HepG2 (cell line): ENCODE results near the gene CALML6. TPM values are rescaled to one million over a fixed set of nuclear protein-coding genes. Genes with fewer than 3 reads are reported as not detected.

Experiments used
- ARID5B ChIP-seq: IDR thresholded peaks from 2 replicates; pipeline ENCODE4 v1.4.0; 2020; ENCODE audit warnings: mild to moderate bottlenecking, missing genetic modification reagents
- BORCS8-MEF2B ChIP-seq: sonication (generic); formaldehyde crosslinking; IDR thresholded peaks from 2 replicates; pipeline ENCODE4 v1.8.0; 2022; ENCODE audit warnings: mild to moderate bottlenecking, missing genetic modification reagents
- CCDC6 ChIP-seq: sonication (generic); formaldehyde crosslinking; IDR thresholded peaks from 2 replicates; pipeline ENCODE4 v1.8.1; 2022; ENCODE audit warnings: mild to moderate bottlenecking, missing genetic modification reagents, moderate library complexity
- FOSL1 ChIP-seq: sonication (generic); formaldehyde crosslinking; IDR thresholded peaks from 2 replicates; pipeline ENCODE4 v1.9.0; 2021; ENCODE audit warnings: missing genetic modification reagents, borderline replicate concordance
- FOXJ3 ChIP-seq: sonication (generic); formaldehyde crosslinking; IDR thresholded peaks from 2 replicates; pipeline ENCODE4 v1.4.0; 2020; ENCODE audit warnings: missing genetic modification reagents, mild to moderate bottlenecking, borderline replicate concordance
- GMEB1 ChIP-seq: sonication (generic); formaldehyde crosslinking; IDR thresholded peaks from 2 replicates; pipeline ENCODE4 v1.5.1; 2020; ENCODE audit warnings: missing genetic modification reagents, mild to moderate bottlenecking, borderline replicate concordance
- LCORL ChIP-seq, 2 experiments: fragments of 450-650 bp in 1 of 2; sonication (generic) in 1 of 2; formaldehyde crosslinking in 1 of 2; IDR thresholded peaks; 2 replicates each; pipeline versions ENCODE4 v1.5.0 to v1.6.1; 2017 to 2020; ENCODE audit warnings: antibody characterized with exemption in 1 of 2, missing genetic modification reagents in 1 of 2
- POGK ChIP-seq: sonication (generic); formaldehyde crosslinking; conservative IDR thresholded peaks from 2 replicates; pipeline ENCODE4 v1.8.0; 2022; ENCODE audit warnings: mild to moderate bottlenecking, moderate library complexity, missing genetic modification reagents
- RFXANK ChIP-seq: IDR thresholded peaks from 2 replicates; pipeline ENCODE4 v1.6.1; 2016
- RFXAP ChIP-seq: sonication (generic); formaldehyde crosslinking; IDR thresholded peaks from 2 replicates; pipeline ENCODE4 v1.4.0; 2020; ENCODE audit warnings: missing genetic modification reagents, borderline replicate concordance
- SMARCC2 ChIP-seq: fragments of 450-650 bp; IDR thresholded peaks from 2 replicates; pipeline ENCODE4 v1.6.1; 2017; ENCODE audit warnings: antibody characterized with exemption, mild to moderate bottlenecking
- THAP8 ChIP-seq: sonication (generic); formaldehyde crosslinking; IDR thresholded peaks from 2 replicates; pipeline ENCODE4 v1.5.1; 2020; ENCODE audit warnings: missing genetic modification reagents, mild to moderate bottlenecking, borderline replicate concordance
- ZNF20 ChIP-seq: sonication (generic); formaldehyde crosslinking; IDR thresholded peaks from 2 replicates; pipeline ENCODE4 v1.4.0; 2020; ENCODE audit warnings: mild to moderate bottlenecking, moderate library complexity, missing genetic modification reagents
- ZNF382 ChIP-seq: sonication (generic); formaldehyde crosslinking; IDR thresholded peaks from 2 replicates; pipeline ENCODE4 v1.5.0; 2020; ENCODE audit warnings: missing genetic modification reagents, mild to moderate bottlenecking, borderline replicate concordance
- ZNF580 ChIP-seq: IDR thresholded peaks from 2 replicates; pipeline ENCODE4 v1.6.1; 2016; ENCODE audit warnings: low read depth, borderline replicate concordance
- polyA plus RNA-seq, 8 experiments: library from polyadenylated mRNA; depleted of rRNA in 3 of 8; stranded (reverse) in 7 of 8; unstranded in 1 of 8; fragments of >200 nt; fragmentation: Illumina TruSeq in 4 of 8; extraction: Trizol in 4 of 8; gene quantifications; 2 replicates each; pipeline versions ENCODE4 v1.2.1 to v1.2.3, GENCODE V29; 2011 to 2016; ENCODE audit warnings: low read depth in 4 of 8, missing spikeins in 1 of 8, mixed read lengths in 1 of 8; ENCODE audit not compliant: insufficient read depth in 1 of 8
- total RNA-seq, 5 experiments: library from RNA; depleted of rRNA; stranded (reverse); fragments of >200 nt; fragmentation: Illumina TruSeq; extraction: Trizol; gene quantifications; 2 replicates each; pipeline ENCODE4 v1.2.3, GENCODE V29; 2016; ENCODE audit warnings: low read depth in 1 of 5

CALML6 gene
- total and polyA plus RNA-seq, 2 of the 13 experiments (the other 11 are each of a cell fraction or from before 2014, with no cell fraction given), result 0.11 to 0.12 TPM

- TF ChIP-seq POGK (CRISPR knock-in tag) (0 out of 2 replicates have a peak, but pooled peaks have one; percentile 39), ZNF20 (CRISPR knock-in tag) (no peak), FOSL1 (peak; percentile 31; the same call in 1 of the 2 replicates), ZNF382 (CRISPR knock-in tag) (no peak), RFXAP (CRISPR knock-in tag) (0 out of 2 replicates have a peak, but pooled peaks have one; percentile 33), BORCS8-MEF2B (CRISPR knock-in tag) (no peak), GMEB1 (CRISPR knock-in tag) (0 out of 2 replicates have a peak, but pooled peaks have one; percentile 28), ARID5B (CRISPR knock-in tag) (peak; percentile 65), SMARCC2 (no peak), CCDC6 (no peak), FOXJ3 (peak; percentile 19; the same call in 1 of the 2 replicates), LCORL (IDR thresholded peaks at IDR 0.05) (no peak), LCORL (CRISPR knock-in tag; IDR thresholded peaks at IDR 0.05) (peak; percentile 98), ZNF580 (peak; percentile 56; the same call in 1 of the 2 replicates), THAP8 (CRISPR knock-in tag) (no peak), RFXANK (CRISPR knock-in tag) (no peak)
Observed at GRCh38 chr1:1959840-1960479, 44.9 kb downstream of the CALML6 start (continued).
